DMS79 treated with DMSO at 0.1 percent for 48 hours (cell line): ENCODE results near the gene CLTB.

Source experiments
- DNase-seq: peaks from one replicate; lab custom pipeline; 2025; lab: John Stamatoyannopoulos, UW

Gene CLTB

GRCh38 chr5:176401281-176402205 lies 14.8 kb downstream of the CLTB start:
- DNase-seq = no peak

GRCh38 chr5:176400382-176401156 lies 15.8 kb downstream of the CLTB start:
- DNase-seq = no peak

- DNase-seq = no peak
These were observed 18.5 kb downstream of the CLTB start for GRCh38 chr5:176397736-176398420.

GRCh38 chr5:176396330-176396729 lies 20.0 kb downstream of the CLTB start:
- DNase-seq = no peak

- DNase-seq = no peak
These were observed 21.3 kb downstream of the CLTB start for GRCh38 chr5:176394881-176395675.

GRCh38 chr5:176394096-176394495 lies 22.2 kb downstream of the CLTB start:
- DNase-seq = no peak

- DNase-seq = no peak
These were observed 23.8 kb downstream of the CLTB start for GRCh38 chr5:176392526-176392925.

GRCh38 chr5:176391999-176392398 lies 24.3 kb downstream of the CLTB start:
- DNase-seq = no peak

- no peak for DNase-seq
These were observed 24.9 kb downstream of the CLTB start for GRCh38 chr5:176391479-176391878.

GRCh38 chr5:176389135-176390123 lies 26.9 kb downstream of the CLTB start:
- DNase-seq = peak; percentile 51

GRCh38 chr5:176388444-176389134 lies 27.8 kb downstream of the CLTB start, which contains the start of the genes HIGD2A and NOP16:
Gene HIGD2A (plus strand): TSS chr5:176388751. CDS start chr5:176388820, 69 bp downstream.
Gene NOP16 (minus strand): TSS chr5:176388598. CDS start chr5:176388539, 59 bp downstream.
- DNase-seq = peak; percentile 87

- no peak for DNase-seq
These were observed 28.3 kb downstream of the CLTB start for GRCh38 chr5:176388003-176388443.

GRCh38 chr5:176387384-176387925 lies 28.9 kb downstream of the CLTB start:
- DNase-seq = no peak

- DNase-seq = no peak
These were observed 29.8 kb downstream of the CLTB start for GRCh38 chr5:176386491-176386890.

GRCh38 chr5:176384991-176385390 lies 31.3 kb downstream of the CLTB start:
- DNase-seq = no peak

GRCh38 chr5:176384366-176384930 lies 31.9 kb downstream of the CLTB start:
- DNase-seq = no peak

- DNase-seq = no peak
These were observed 32.4 kb downstream of the CLTB start for GRCh38 chr5:176383961-176384360.

- DNase-seq = no peak
These were observed 33.0 kb downstream of the CLTB start for GRCh38 chr5:176383248-176383905.
